ENCODE measurements around the gene GPRC5D. TPM values are rescaled to one million over a fixed set of nuclear protein-coding genes. Genes with fewer than 3 reads are reported as not detected.

Gene GPRC5D
- polyA plus RNA-seq, 3 donors, result 0.49 TPM; not detected in 2

- no peak overlapping the region for H3K27ac ChIP-seq (ENCODE audit: low read depth in 1 of 2, low read length in 2 of 2)
- Mint-ChIP-seq H3K36me3 (no peaks in the 10 kb centered on the region), H3K27ac (no peak overlapping the region), H3K4me1 (no peaks in the 10 kb centered on the region), H3K9me3 (peaks cover 0 to 8% (median 0%) of the 10 kb centered on the region in 7 donors), H3K27me3 (ENCODE audit: low read depth in 3 of 3) (peaks cover 0 to 3% (median 2%) of the 10 kb centered on the region in 3 donors), H3K4me3 (no peak overlapping the region)
- H3K79me2 ChIP-seq (ENCODE audit: insufficient read depth, low read length), result no peaks in the 10 kb centered on the region
- H3K27me3 ChIP-seq (ENCODE audit: control insufficient read depth in 2 of 2, insufficient read depth in 2 of 2, low read length in 2 of 2), result no peaks in the 10 kb centered on the region
- no peak overlapping the region for H3K4me3 ChIP-seq (replicated peaks in 1 of 3; ENCODE audit: low read depth in 2 of 3, low read length in 3 of 3)
- intact Hi-C loops (cut with micrococcal nuclease), result no loop called here
- H3K9ac ChIP-seq (ENCODE audit: insufficient read depth, low read length, poor library complexity, severe bottlenecking), result no peak overlapping the region
- H4K20me1 ChIP-seq (ENCODE audit: insufficient read depth, low read length), result no peaks in the 10 kb centered on the region
- H3K4me1 ChIP-seq (ENCODE audit: control insufficient read depth in 1 of 2, insufficient read depth in 2 of 2, low read length in 2 of 2), result no peaks in the 10 kb centered on the region
- no peak overlapping the region for H3K4me2 ChIP-seq (replicated peaks; ENCODE audit: extremely low read depth, low read length, poor library complexity, severe bottlenecking)
- 96% methylated on average over 6 of the region's 7 CpGs for WGBS (ENCODE audit: insufficient coverage)
- TF ChIP-seq CTCF (IDR thresholded peaks at IDR 0.05), result no peak
- H2AFZ ChIP-seq (ENCODE audit: insufficient read depth, low read depth, low read length, poor library complexity, severe bottlenecking), result no peak overlapping the region
- no peak for DNase-seq
- no peaks in the 10 kb centered on the region for H3K36me3 ChIP-seq (replicated peaks in 1 of 2; ENCODE audit: control insufficient read depth in 1 of 2, insufficient read depth in 2 of 2, low read length in 2 of 2)
- H3K9me3 ChIP-seq (replicated peaks in 1 of 2; ENCODE audit: control insufficient read depth in 1 of 2, insufficient read depth in 1 of 2, low read length in 2 of 2), result no peaks in the 10 kb centered on the region
Observed at GRCh38 chr12:12922978-12923377, 29.0 kb downstream of the GPRC5D start.

GRCh38 chr12:12922191-12922616, 29.8 kb downstream of the GPRC5D start:
- no peaks in the 10 kb centered on the region for H4K20me1 ChIP-seq (ENCODE audit: insufficient read depth, low read length)
- H3K27ac ChIP-seq (ENCODE audit: low read depth in 1 of 2, low read length in 2 of 2), result no peak overlapping the region
- H3K4me1 ChIP-seq (ENCODE audit: control insufficient read depth in 1 of 2, insufficient read depth in 2 of 2, low read length in 2 of 2), result no peaks in the 10 kb centered on the region
- no peak overlapping the region for H3K27ac Mint-ChIP-seq
- no peak overlapping the region for H2AFZ ChIP-seq (ENCODE audit: insufficient read depth, low read depth, low read length, poor library complexity, severe bottlenecking)
- WGBS (ENCODE audit: insufficient coverage), result 90% methylated on average over 2 of the region's 6 CpGs
- H3K9ac ChIP-seq (ENCODE audit: insufficient read depth, low read length, poor library complexity, severe bottlenecking), result no peak overlapping the region
- no peaks in the 10 kb centered on the region for H3K36me3 Mint-ChIP-seq
- no peaks in the 10 kb centered on the region for H3K79me2 ChIP-seq (ENCODE audit: insufficient read depth, low read length)
- H3K4me1 Mint-ChIP-seq, result no peaks in the 10 kb centered on the region
- TF ChIP-seq CTCF (IDR thresholded peaks at IDR 0.05), result no peak
- no peaks in the 10 kb centered on the region for H3K27me3 ChIP-seq (ENCODE audit: control insufficient read depth in 2 of 2, insufficient read depth in 2 of 2, low read length in 2 of 2)
- H3K4me3 Mint-ChIP-seq, result no peak overlapping the region
- no peaks in the 10 kb centered on the region for H3K36me3 ChIP-seq (replicated peaks in 1 of 2; ENCODE audit: control insufficient read depth in 1 of 2, insufficient read depth in 2 of 2, low read length in 2 of 2)
- peak in 1 of 3 donors; percentile 22 for DNase-seq
- intact Hi-C loops (cut with micrococcal nuclease), result no loop called here
- H3K9me3 Mint-ChIP-seq, result peaks cover 0 to 8% (median 0%) of the 10 kb centered on the region in 7 donors
- H3K4me3 ChIP-seq (replicated peaks in 1 of 3; ENCODE audit: low read depth in 2 of 3, low read length in 3 of 3), result no peak overlapping the region
- no peaks in the 10 kb centered on the region for H3K9me3 ChIP-seq (replicated peaks in 1 of 2; ENCODE audit: control insufficient read depth in 1 of 2, insufficient read depth in 1 of 2, low read length in 2 of 2)
- no peak overlapping the region for H3K4me2 ChIP-seq (replicated peaks; ENCODE audit: extremely low read depth, low read length, poor library complexity, severe bottlenecking)
- peaks cover 0 to 7% (median 2%) of the 10 kb centered on the region in 3 donors for H3K27me3 Mint-ChIP-seq (ENCODE audit: low read depth in 3 of 3)
